Neural cell (in vitro differentiated cells): ENCODE measurements around the gene SGTA. TPM values are rescaled to one million over a fixed set of nuclear protein-coding genes. Genes with fewer than 3 reads are reported as not detected.

ENCODE experiments used
- H2AFZ ChIP-seq: fragments of 200-600, 300-800 bp; sonication (generic), shearing (Covaris generic); 2 replicates; pipeline ENCODE4 v1.6.0; 2014; ENCODE audit warnings: low read depth, mild to moderate bottlenecking, antibody characterized with exemption, low read length, moderate library complexity
- H3F3A ChIP-seq: fragments of 200-600 bp; shearing (Covaris generic); 2 replicates; pipeline ENCODE4 v1.6.1; 2016; ENCODE audit warnings: mild to moderate bottlenecking, moderate library complexity, mixed read lengths, antibody characterized with exemption, low read length; ENCODE audit not compliant: insufficient read depth, poor library complexity, severe bottlenecking
- H3K27ac ChIP-seq: fragments of 200-600, 300-800 bp; sonication (generic), shearing (Covaris generic); 2 replicates; pipeline ENCODE4 v1.5.1; 2014; ENCODE audit warnings: mild to moderate bottlenecking, low read length, moderate library complexity
- H3K27me3 ChIP-seq: fragments of 300-800, 200-600 bp; sonication (generic), shearing (Covaris generic); 2 replicates; pipeline ENCODE4 v1.6.0; 2014; ENCODE audit warnings: mild to moderate bottlenecking, low read depth, low read length, moderate library complexity; ENCODE audit not compliant: insufficient read depth
- H3K36me3 ChIP-seq: fragments of 300-800, 200-600 bp; sonication (generic), shearing (Covaris generic); 2 replicates; pipeline ENCODE4 v1.5.1; 2014; ENCODE audit warnings: mild to moderate bottlenecking, antibody characterized with exemption, low read length, moderate library complexity; ENCODE audit not compliant: insufficient read depth
- H3K4me2 ChIP-seq: fragments of 300-800, 200-600 bp; sonication (generic), shearing (Covaris generic); 2 replicates; pipeline ENCODE4 v1.6.0; 2014; ENCODE audit warnings: mild to moderate bottlenecking, low read length
- H3K4me3 ChIP-seq: fragments of 300-800, 200-600 bp; sonication (generic), shearing (Covaris generic); 2 replicates; pipeline ENCODE4 v1.5.1; 2014; ENCODE audit warnings: mild to moderate bottlenecking, low read length, moderate library complexity
- H3K79me2 ChIP-seq: fragments of 200-600 bp; shearing (Covaris generic); replicated peaks from 2 replicates; pipeline ENCODE4 v1.6.0; 2014; ENCODE audit warnings: mild to moderate bottlenecking, low read length, moderate library complexity; ENCODE audit not compliant: insufficient read depth
- H3K9ac ChIP-seq: fragments of 300-800, 200-600 bp; sonication (generic), shearing (Covaris generic); 2 replicates; pipeline ENCODE4 v1.6.1; 2016; ENCODE audit warnings: mild to moderate bottlenecking, low read length, mixed read lengths
- H3K9me2 ChIP-seq: fragments of 200-600 bp; shearing (Covaris generic); 2 replicates; pipeline ENCODE4 v1.6.1; 2016; ENCODE audit warnings: mild to moderate bottlenecking, low read length, mixed read lengths; ENCODE audit not compliant: insufficient read depth
- H3K9me3 ChIP-seq: fragments of 200-600, 300-800 bp; sonication (generic), shearing (Covaris generic); 2 replicates; pipeline ENCODE4 v1.6.1; 2016; ENCODE audit warnings: mild to moderate bottlenecking, mixed run types, low read length, moderate library complexity, mixed read lengths
- H4K20me1 ChIP-seq: fragments of 200-600 bp; shearing (Covaris generic); 2 replicates; pipeline ENCODE4 v1.6.1; 2016; ENCODE audit warnings: mild to moderate bottlenecking, mixed run types; ENCODE audit not compliant: insufficient read depth
- CTCF ChIP-seq: fragments of 450-650 bp; IDR thresholded peaks from 2 replicates; pipeline ENCODE4 v1.5.1; 2014; ENCODE audit warnings: antibody characterized with exemption, mild to moderate bottlenecking, moderate library complexity; ENCODE audit not compliant: poor library complexity, severe bottlenecking
- EP300 ChIP-seq: fragments of 450-650 bp; conservative IDR thresholded peaks from 2 replicates; pipeline ENCODE4 v1.6.1; 2014; ENCODE audit warnings: antibody characterized with exemption, mild to moderate bottlenecking, moderate library complexity; ENCODE audit not compliant: poor library complexity, severe bottlenecking
- EZH2 ChIP-seq: fragments of 200-600, 300-800 bp; shearing (Covaris generic), sonication (generic); IDR thresholded peaks from 2 replicates; pipeline ENCODE4 v1.6.1; 2014; ENCODE audit warnings: antibody characterized with exemption, low read length, borderline replicate concordance, mild to moderate bottlenecking; ENCODE audit not compliant: insufficient read depth, poor library complexity, severe bottlenecking
- MXI1 ChIP-seq: fragments of 450-650 bp; conservative IDR thresholded peaks from 2 replicates; pipeline ENCODE4 v1.6.1; 2014; ENCODE audit warnings: antibody characterized with exemption, mild to moderate bottlenecking; ENCODE audit not compliant: poor library complexity, severe bottlenecking
- POLR2AphosphoS5 ChIP-seq: IDR thresholded peaks from 2 replicates; pipeline ENCODE4 v1.6.1; 2012
- RAD21 ChIP-seq: fragments of 450-650 bp; conservative IDR thresholded peaks from 2 replicates; pipeline ENCODE4 v1.6.1; 2014; ENCODE audit warnings: antibody characterized with exemption, mild to moderate bottlenecking, moderate library complexity
- REST ChIP-seq: IDR thresholded peaks from 2 replicates; pipeline ENCODE4 v1.6.1; 2012; ENCODE audit warnings: borderline replicate concordance
- SMC3 ChIP-seq: fragments of 450-650 bp; conservative IDR thresholded peaks from 2 replicates; pipeline ENCODE4 v1.6.1; 2014; ENCODE audit warnings: antibody characterized with exemption, mild to moderate bottlenecking, moderate library complexity; ENCODE audit not compliant: poor library complexity
- TAF1 ChIP-seq: IDR thresholded peaks from 2 replicates; pipeline ENCODE4 v1.6.1; 2012; ENCODE audit warnings: low read depth
- polyA plus RNA-seq: library from polyadenylated mRNA; depleted of rRNA; stranded (reverse); fragments of >200 nt; gene quantifications from 2 replicates; pipeline ENCODE4 v1.2.3, GENCODE V29; 2014

SGTA gene
- polyA plus RNA-seq, 1 donor from 2014 or later: 80.6 TPM

GRCh38 chr19:2804156-2805004 lies 21.3 kb upstream of the SGTA start:
- Histone ChIP-seq H3K4me3 (no peak overlapping the region), H2AFZ (no peak overlapping the region), H3K27ac (no peak overlapping the region), H3F3A (no peaks in the 10 kb centered on the region), H3K9me3 (no peaks in the 10 kb centered on the region), H3K4me2 (no peak overlapping the region), H3K27me3 (no peaks in the 10 kb centered on the region), H4K20me1 (no peaks in the 10 kb centered on the region), H3K9me2 (no peaks in the 10 kb centered on the region), H3K36me3 (no peaks in the 10 kb centered on the region), H3K9ac (no peak overlapping the region), H3K79me2 (no peaks in the 10 kb centered on the region)
- TF ChIP-seq RAD21 (no peak), TAF1 (no peak), REST (no peak), EZH2 (no peak), MXI1 (no peak), EP300 (no peak), POLR2AphosphoS5 (no peak), SMC3 (no peak), CTCF (no peak)

GRCh38 chr19:2803486-2804155 lies 20.5 kb upstream of the SGTA start:
- Histone ChIP-seq H3K4me2 (no peak overlapping the region), H3K9me2 (no peaks in the 10 kb centered on the region), H3K79me2 (no peaks in the 10 kb centered on the region), H3K9me3 (no peaks in the 10 kb centered on the region), H3K36me3 (no peaks in the 10 kb centered on the region), H4K20me1 (no peaks in the 10 kb centered on the region), H3K27ac (no peak overlapping the region), H2AFZ (no peak overlapping the region), H3K27me3 (no peaks in the 10 kb centered on the region), H3F3A (no peaks in the 10 kb centered on the region), H3K4me3 (no peak overlapping the region), H3K9ac (no peak overlapping the region)
- TF ChIP-seq CTCF (no peak), TAF1 (no peak), MXI1 (no peak), EZH2 (no peak), EP300 (no peak), REST (no peak), SMC3 (no peak), RAD21 (no peak), POLR2AphosphoS5 (no peak)
